NCI-H82 treated with DMSO at 0.1 percent for 48 hours (cell line): ENCODE results near the gene STXBP2.

Source experiments
- DNase-seq: peaks from one replicate; lab custom pipeline; 2025; ENCODE audit not compliant: unreplicated experiment; lab: John Stamatoyannopoulos, UW

The STXBP2 gene

DNA sequence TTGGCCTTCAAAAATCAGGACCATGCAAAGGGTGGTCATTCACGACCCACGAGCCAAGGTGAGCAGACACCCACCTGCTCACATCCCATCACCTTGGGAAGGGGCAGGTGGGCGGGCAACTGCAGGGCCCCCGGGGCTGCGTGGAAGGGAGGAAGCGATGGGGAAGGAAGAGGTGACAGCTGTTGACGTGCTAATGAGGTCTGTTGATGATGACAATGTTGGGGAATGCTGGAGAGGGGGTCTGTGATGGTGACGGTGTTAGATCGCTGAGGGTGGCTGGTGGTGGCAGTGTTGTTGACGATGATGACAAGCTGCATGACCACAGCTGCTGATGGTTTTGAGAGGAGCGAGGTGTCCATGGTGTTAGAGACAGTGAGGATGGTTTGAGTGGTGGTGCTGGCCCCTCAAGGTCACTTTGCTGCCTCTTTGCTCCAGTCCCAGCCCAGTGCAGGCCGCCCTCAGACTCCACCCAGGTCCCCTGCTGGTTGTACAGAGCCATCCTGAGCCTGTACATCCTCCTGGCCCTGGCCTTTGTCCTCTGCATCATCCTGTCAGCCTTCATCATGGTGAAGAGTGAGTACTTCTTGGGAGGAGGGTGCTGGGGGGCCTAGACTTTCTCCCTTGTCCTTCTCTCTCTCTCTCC is 40.9 kb downstream of the STXBP2 start:
- DNase-seq, result no peak

DNA sequence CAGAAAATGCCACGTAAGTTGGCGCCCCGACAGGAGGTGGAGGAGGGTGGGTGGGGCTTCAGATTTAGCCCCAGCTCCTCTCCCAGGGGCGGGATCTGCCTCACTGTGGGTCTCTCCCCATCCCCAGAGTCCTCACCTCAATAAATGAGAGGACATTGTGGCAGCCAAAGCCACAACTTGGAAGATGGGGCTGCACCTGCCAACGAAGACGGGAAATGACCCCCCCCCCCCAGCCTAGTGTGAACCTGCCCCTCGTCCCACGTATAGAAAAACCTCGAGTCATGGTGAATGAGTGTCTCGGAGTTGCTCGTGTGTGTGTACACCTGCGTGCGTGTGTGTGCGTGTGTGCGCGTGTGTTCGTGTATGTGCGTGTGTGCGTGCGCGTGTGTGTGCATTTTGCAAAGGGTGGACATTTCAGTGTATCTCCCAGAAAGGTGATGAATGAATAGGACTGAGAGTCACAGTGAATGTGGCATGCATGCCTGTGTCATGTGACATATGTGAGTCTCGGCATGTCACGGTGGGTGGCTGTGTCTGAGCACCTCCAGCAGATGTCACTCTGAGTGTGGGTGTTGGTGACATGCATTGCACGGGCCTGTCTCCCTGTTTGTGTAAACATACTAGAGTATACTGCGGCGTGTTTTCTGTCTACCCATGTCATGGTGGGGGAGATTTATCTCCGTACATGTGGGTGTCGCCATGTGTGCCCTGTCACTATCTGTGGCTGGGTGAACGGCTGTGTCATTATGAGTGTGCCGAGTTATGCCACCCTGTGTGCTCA is 42.3 kb downstream of the STXBP2 start:
- peak; percentile 52 for DNase-seq

DNA sequence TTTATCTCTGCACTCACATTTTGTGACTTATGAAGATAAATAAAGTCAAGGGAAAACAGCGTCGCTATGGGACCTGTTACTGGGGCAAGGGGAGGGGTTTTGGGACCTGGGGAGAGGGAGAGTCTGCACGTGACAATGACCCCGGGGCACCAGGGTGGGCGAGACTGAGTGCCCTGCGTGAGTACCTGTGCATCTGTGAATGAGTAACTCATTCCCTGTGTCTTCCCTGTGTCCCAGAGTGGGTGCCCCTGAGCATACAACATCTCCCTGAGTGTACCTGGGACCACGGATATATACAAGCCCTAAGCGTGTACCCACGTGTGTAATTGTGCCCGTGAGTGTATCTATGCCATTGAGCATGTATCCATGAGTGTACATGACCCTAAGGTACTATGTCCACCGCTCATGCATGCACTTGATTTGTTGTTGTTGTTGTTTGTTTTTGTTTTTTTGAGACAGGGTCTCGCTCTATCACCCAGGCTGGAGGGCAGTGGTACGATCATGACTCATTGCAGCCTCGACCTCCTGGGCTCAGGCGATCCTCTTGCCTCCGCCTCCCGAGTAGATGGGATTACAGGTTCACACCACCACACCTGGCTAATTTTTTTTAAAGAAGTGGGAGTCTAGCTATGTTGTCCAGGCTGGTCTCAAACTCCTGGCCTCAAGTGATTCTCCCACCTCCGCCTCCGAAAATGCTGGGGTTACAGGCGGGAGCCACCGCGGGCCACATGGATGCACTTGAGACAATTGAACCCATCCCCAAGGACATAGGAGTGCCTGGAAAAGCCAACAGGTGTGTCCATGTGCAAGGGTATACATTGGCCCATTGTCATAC is 43.1 kb downstream of the STXBP2 start:
- DNase-seq, result no peak

DNA sequence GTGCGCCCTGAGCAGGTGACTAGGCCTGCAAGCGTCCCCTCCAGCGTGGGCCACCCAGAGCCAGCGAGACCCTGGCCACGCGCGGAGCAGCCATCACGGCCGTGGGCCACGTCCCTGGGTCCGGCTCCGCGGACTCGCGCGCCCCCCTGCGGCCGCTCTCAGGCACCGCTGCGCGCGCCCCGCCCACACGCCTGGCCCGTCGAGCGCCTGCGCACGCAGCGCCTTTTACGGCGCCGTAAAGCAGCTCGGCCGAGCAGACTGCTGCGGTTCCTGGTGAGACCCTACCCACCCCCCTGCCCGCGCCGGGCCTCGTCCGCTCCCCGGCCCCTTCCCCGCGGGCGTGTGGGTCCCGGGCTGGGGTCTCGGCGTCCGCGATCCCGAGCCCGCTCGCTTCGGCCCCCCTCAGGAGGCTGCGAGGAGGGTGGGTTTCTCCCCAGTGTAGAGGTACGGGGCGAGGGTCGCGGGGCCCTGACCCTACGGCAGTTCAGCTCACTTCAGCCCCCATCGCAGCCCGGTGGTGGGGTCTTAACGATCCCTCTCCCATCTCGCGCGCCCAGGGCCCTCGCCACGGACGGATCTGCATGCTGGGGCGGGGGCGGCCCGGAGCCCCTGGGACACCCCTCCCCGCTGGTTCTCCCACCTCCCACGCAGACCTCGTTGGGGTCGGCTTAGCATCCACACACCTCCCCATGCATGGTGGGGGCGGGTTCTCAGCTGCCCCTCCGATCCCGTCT is 43.9 kb downstream of the STXBP2 start, which contains the start of gene TRAPPC5:
TSS of gene TRAPPC5 (plus strand) at position 228 of the 734 bp plus-strand sequence. CDS start 1,421 bp downstream, outside the sequence.
- no peak for DNase-seq

DNA sequence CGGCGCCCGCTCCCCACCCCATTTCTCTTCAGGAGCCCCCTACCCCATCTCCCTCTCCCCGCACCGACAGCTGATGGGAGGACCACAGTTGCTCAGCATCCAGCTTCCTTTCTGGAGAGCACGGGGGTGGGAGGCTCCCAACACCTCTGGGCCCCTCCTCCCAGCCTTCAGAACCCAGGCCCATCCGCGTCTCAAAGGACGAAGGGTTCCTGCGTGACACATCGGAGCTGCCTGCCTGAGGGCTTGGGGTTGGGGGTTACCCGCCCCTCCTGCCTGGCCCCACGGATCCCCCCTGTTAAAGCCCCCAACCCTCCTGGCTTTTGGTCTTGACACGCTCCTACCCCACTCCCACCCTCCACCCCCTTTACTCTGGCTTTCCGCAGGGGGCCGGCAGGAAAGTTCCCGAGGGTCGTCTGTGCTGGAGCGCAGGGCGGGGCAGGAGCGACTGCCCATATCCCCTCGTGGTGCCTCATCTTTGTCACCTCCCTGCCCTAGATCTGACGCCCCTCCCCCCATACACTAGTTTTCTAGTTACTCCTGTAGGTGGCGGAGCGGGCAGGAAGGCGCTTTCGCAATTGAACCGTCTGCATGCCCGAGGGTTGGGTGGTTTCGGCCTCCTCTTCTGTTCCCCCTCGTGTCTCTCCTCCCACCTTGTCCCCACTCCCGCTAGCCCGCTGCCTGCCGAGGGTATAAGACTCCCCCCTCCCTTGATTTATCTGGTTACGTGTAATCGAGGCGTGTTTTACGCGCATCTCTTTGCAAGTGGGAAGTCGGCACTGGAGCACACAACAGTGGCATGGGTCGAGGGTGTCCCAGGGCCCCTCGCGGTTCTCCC is 44.6 kb downstream of the STXBP2 start:
- peak; percentile 9 for DNase-seq

DNA sequence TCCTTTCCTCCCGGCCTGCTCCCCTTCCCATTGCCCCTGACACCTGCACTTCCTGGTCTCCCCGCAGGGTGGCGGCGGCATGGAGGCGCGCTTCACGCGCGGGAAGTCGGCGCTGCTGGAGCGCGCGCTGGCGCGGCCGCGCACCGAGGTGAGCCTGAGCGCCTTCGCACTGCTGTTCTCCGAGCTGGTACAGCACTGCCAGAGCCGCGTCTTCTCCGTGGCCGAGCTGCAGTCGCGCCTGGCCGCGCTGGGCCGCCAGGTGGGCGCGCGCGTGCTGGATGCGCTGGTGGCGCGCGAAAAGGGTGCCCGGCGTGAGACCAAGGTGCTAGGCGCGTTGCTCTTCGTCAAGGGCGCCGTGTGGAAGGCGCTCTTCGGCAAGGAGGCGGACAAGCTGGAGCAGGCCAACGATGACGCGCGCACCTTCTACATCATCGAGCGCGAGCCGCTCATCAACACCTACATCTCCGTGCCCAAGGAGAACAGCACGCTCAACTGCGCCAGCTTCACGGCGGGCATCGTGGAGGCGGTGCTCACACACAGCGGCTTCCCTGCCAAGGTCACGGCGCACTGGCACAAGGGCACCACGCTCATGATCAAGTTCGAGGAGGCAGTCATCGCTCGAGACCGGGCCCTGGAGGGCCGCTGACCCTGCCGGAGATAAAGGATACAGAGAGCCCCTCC is 45.4 kb downstream of the STXBP2 start:
- DNase-seq, result no peak

DNA sequence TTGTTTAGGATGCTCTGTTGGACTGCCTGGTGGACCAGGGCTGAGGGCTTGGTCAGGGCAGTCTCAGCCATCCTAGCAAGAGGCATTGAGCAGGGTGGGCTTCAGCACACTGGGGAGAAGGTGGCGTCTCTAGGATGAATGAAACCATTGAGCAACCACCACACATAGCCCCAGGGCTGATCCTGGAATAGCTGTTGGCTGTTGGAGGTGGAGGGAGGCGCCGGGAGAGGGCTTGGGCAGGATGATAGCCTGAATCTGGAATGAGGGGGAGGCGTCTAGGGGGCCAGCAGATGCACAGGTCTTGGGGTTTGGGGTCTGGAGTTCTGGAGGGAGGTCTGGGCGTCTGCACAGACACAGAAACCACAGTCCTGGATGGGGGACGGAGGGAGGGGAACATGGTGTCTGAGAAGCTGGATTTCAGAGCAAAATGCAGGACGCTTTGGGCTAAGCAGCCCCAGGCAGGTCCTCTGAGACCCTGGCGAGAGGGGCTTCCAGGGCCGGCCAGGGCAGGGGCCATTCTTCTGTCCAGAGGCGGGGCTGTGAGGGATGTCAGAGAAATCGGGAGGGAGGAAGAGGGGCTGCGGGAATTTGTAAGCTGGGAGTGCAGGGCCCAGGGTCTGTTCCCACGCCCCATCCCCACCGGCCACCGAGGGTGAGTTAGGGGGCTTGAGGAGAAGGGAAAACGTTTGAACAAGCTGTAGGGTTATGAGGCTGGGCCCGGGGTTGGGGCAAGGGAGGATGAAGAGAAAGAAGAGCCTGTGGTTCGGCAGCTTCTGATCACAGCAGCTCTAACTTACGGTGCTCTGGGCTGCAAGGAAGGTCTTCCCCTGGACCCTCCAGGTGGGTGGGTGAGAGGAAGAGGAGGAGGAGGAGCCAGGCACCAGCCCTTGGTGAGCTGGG is 48.9 kb downstream of the STXBP2 start:
- no peak for DNase-seq

DNA sequence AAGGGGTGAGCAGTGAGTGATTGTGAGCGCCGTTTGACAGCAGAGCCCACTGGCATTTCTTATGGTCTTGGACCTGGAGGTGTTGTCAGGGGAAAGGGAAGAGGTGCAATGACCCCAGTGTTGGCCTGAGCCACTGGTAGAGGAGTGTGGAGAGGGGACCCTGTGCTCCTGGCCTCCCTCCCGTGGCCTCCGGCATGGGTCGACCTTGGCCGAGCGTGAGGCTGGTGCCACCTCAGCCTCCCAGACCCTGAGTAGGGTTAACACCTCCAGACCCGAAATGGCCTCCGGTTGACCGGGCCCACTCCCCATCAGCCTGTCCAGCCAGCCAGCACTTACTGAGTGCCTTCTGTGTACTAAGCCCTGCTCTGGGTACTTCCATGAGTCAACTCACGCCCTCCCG is 50.3 kb downstream of the STXBP2 start:
- DNase-seq, result no peak

DNA sequence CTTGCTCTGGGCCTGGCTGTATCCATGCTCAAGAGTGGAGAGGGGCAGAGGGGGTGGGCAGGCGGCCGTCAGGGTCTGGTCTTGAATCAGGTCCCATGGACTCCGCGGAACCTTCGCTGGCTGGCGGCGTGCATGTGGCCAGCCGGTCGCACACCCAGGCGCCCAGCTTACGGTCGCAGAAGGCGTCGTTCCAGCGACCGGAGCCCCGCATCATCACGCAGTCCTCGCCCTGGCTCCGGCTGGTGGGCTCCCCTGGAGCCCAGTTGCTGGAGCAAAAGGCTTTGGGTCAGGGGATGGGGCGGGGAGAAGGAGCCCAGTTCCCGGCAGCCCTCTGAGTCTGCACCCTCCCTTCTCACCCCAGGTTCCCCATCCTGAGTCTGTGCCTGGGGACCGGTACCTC is 52.3 kb downstream of the STXBP2 start:
- no peak for DNase-seq

DNA sequence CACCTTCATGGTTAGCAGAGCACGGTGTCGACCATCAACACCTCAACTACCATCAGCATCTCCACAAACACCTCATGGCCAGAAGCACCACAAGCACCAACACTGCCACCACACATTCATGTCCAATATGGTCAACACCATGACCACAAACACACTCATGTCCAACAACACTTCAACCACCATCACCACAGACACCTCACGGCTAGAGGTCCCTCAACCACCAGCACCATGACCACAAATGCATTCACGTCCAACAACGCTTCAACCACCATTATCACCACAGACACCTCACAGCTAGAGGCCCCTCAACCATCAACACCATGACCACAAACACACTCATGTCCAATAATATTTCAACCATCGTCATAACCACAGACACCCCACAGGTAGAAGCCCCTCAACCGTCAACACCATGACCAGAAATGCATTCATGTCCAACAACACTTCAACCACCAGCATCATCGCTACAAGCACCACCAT is 53.9 kb downstream of the STXBP2 start:
- DNase-seq, result no peak

DNA sequence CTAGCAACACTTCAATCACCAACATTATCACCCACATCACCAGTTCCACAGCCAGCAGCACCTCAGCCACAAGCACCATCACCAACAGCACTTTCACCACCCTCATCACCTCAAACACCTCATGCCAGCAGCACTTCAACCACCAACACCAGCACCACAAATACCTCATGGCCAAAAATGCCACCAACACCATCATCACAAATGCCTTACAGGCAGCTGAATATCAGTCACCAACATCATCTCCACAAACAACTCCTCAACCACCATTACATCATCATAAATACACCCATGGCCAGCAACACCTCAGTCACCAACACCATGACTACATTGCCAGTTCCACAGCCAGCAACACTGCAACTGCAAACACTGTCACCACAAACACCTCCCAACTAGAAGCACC is 54.6 kb downstream of the STXBP2 start:
- DNase-seq, result no peak

DNA sequence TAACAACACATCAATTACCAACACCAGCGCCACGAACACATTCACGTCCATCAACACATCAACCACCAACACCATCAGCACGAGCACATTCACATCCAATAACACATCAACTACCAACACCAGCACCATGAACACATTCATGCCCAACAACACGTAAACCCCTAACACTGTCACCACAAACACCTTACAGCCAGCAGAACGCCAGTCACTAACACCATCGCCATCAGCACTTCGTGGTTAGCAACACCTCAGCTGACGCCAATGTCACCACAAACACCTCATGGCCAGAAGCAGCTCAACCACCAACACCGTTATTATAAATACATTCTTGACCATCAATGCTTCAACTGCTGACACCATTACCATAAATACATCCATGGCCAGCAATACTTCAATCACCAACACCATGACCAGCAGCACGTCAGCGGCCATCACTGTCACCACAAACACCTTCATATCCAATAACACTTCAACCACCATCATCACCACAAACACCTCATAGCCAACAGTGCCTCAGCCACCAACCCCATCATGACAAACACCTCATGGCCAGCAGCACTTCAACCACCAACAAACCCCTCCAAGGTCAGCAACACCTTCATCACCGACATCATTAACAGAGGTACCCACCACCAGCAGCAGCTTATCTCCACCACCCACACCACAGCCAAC is 55.6 kb downstream of the STXBP2 start:
- no peak for DNase-seq

DNA sequence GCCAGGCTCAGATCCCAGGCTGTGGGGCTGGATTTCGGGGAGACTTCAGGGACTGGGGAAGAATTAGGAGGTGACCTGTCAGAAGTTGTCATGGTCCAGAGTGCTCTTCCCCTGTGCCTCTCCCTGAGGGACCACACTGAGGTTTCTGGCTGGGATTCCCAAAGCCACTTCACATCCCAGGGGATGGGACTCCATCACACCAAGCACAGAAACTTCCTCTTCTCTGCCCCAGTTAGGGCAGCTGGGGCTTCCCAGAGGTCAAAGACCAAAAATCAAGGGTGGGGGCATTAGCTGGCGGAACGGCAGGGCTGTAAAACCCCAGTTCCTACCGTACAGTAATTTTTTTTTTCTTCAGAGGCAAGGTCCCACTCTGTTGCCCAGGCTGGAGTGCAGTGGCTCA is 57.6 kb downstream of the STXBP2 start:
- DNase-seq, result no peak
